ENCODE measurements around the gene TTC7B. TPM values are rescaled to one million over a fixed set of nuclear protein-coding genes. Genes with fewer than 3 reads are reported as not detected.

TTC7B gene
- total RNA-seq, 4 donors from 2014 or later, result 31.0 to 49.7 (median 45.1) TPM

DNA sequence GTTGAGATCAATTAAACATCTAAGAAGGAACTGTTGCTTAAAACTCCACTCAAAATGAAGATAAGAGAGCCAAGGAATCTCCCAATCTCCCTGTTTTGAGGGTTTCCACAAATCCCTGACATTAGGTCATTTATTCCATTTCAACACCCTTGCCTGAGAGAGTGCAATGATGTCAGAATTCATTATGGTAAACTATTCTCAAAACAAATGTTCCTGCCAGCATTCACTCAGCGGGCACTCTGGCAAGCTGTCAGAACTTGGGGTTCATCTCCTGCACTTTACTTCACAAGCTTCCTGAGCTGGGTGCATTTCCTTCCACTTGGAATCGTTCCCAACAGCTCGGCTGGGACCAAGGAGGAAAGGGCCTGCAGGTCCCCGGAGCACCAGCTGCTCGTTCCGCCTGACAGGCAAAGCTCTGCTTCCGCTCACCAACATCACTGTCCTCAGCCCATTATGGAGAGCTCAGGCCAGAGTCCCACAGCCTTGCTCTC, 117.8 kb downstream of the TTC7B start:
- TF ChIP-seq, protein P1, sequence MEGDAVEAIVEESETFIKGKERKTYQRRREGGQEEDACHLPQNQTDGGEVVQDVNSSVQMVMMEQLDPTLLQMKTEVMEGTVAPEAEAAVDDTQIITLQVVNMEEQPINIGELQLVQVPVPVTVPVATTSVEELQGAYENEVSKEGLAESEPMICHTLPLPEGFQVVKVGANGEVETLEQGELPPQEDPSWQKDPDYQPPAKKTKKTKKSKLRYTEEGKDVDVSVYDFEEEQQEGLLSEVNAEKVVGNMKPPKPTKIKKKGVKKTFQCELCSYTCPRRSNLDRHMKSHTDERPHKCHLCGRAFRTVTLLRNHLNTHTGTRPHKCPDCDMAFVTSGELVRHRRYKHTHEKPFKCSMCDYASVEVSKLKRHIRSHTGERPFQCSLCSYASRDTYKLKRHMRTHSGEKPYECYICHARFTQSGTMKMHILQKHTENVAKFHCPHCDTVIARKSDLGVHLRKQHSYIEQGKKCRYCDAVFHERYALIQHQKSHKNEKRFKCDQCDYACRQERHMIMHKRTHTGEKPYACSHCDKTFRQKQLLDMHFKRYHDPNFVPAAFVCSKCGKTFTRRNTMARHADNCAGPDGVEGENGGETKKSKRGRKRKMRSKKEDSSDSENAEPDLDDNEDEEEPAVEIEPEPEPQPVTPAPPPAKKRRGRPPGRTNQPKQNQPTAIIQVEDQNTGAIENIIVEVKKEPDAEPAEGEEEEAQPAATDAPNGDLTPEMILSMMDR (IDR thresholded peaks at IDR 0.05; ENCODE audit: low read depth), result no peak

DNA sequence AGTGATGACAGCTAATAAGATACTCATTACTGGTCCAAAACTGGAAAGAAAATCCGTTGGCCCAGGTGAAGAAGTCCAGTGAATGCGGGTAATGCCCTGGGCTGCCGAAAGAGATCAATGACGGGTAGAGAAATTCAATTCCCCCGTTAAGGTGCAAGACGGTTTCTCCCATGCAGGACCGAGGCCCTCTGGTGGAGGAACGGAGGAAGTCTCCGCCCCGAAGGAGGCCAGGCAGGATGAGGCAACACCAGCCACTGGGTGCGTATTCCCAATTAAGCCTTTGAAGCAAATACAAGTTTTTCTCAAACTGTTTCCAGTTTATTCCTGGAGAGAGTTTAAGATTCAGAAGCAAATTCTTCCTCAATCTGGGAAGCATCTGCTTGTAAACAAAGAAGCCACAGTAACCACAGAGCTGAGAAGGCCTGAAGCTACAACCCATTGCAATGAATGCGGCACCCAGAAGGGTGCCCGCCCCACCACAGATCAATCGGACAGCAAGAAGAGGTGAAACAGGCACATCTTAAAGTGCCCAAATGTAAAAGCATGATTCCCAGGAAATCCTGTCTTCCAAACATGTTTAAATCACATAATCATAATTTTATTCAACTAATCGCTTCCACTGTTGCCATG, 118.5 kb downstream of the TTC7B start:
- TF ChIP-seq, protein P1 (IDR thresholded peaks at IDR 0.05; ENCODE audit: low read depth), result no peak

DNA sequence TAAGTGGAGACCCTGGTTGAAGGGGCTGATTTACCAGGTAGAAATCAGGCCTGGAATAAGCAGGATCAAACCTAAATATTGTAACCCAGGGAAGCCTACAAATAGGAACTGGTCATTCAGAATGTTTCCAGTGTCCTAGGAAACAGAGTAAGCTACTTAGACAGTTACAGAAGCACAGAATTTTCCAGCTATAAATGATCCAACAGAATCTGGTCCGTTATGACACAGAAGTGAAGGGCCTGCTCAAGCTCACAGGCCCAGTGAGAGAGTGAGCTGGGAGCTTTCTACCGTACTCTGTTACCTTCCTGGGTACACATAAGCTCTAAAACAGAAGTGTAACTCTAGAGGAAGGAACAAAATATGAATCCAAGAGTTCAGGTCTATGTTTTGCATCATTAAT, 119.1 kb downstream of the TTC7B start:
- TF ChIP-seq, protein P1 (IDR thresholded peaks at IDR 0.05; ENCODE audit: low read depth), result no peak

DNA sequence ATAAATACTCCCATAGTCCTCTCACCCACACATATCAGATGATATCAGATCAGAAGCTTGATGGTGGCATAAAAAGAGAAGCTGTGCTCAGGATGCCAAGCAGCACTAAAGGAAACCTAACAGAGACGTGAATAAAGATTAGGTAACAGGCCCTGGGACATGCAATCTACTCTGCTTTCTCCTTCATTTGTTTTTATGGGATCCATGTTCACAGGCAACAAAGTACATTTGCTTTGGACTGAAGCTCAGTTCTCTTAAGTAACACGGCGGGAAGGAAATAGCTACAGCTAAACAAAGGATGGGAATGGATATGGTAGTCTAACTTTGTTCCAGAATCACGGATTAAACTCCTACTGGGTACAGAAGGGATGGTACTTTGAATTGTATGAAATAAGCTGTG, 119.5 kb downstream of the TTC7B start:
- TF ChIP-seq, protein P1 (IDR thresholded peaks at IDR 0.05; ENCODE audit: low read depth), result no peak

DNA sequence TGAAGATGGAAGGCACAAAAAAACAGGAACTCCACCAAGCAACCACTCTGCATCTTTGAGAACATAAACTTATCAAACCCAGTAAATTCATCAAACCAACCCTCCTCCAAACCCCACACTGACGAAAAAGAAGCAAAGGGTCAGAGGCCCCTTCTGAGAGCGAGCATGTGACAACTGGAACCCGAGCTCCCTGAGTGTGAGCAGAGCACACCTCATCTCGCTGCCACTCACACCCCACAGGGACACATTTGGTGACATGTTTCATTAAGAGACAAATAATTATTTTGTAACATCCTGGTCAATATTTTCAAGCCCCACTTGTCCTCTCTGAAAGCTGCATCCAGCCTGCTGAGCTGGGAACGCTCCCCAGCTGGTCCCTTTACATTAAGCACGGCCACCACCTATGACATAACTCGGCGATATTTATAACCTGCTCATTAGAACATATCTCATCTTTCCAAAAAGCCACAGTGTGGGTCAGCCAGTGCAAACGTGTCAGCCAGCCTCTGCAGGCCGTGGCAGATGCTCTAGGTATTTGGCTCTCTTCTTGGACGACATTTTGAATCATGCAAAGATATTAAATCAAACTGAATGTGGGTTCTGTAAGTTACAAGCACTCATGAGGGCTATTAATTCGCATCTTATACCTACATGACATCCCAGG, 120.1 kb downstream of the TTC7B start:
- TF ChIP-seq, protein P1 (IDR thresholded peaks at IDR 0.05; ENCODE audit: low read depth), result no peak

DNA sequence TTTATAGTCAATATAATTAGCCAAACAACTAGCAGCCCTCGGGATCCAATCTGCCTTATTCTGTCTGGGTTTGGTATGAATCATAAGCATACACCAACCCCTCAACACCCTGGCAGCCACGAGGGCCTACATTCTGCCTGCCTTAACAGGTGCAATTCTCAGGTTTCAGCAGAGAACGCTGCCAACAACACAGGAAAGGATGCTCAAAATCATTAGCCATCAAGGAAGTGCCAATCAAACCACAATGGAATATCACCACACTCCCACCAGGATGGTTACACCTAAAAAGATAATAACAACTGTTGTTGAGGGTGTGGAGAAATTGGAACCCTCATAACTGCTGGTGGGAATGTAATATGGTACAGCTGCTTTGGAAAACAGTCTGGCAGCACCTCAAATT, 122.8 kb downstream of the TTC7B start:
- TF ChIP-seq, protein P1 (IDR thresholded peaks at IDR 0.05; ENCODE audit: low read depth), result no peak

DNA sequence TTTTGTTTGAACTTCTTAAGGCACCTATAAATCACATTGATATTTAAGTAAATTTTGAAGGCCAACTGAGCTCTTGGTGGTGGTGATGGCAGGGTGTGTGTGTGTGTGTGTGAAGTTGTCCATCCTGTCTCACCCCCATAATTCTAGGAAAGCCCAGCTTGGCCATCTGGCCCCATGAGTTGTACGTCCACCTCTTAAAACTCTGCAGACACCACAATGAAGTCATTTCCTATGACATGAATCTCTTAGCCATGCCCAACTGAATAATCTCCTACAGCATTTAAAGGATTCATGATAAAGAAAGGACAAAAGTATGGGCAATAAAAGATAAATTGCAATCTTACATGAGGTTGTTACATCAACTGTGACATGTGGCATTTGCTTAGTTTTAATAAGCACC, 123.4 kb downstream of the TTC7B start:
- TF ChIP-seq, protein P1 (IDR thresholded peaks at IDR 0.05; ENCODE audit: low read depth), result no peak

Measured in subcutaneous adipose tissue (tissue), 4 donors.